Activated T-cell treated with anti-CD3 and anti-CD28 coated beads, Interleukin-2, amount 50 U/mL, for 4 hours (primary cell): Measurements from ENCODE around the gene HUWE1. TPM values are rescaled to one million over a fixed set of nuclear protein-coding genes. Genes with fewer than 3 reads are reported as not detected.

Source experiments
- ATAC-seq, 2 donors: fragments of 200-7000 bp; cut with Tn5 transposase; one replicate each; pipeline ENCODE4 v1.10.0; 2021
- DNase-seq: peaks from one replicate; pipeline ENCODE4 v3.0.0-alpha.2; 2020
- H3K27me3 Mint-ChIP-seq: one replicate; pipeline ENCODE4 v1.8.0; 2021; ENCODE audit warnings: low read depth, mixed read lengths
- H3K36me3 Mint-ChIP-seq: one replicate; pipeline ENCODE4 v1.8.0; 2022; ENCODE audit warnings: mixed read lengths; ENCODE audit not compliant: insufficient read depth
- H3K4me1 Mint-ChIP-seq: one replicate; pipeline ENCODE4 v1.8.0; 2021; ENCODE audit warnings: low read depth, mixed read lengths
- H3K4me3 Mint-ChIP-seq: one replicate; pipeline ENCODE4 v1.8.0; 2021; ENCODE audit warnings: mild to moderate bottlenecking, moderate library complexity, mixed read lengths
- H3K9me3 Mint-ChIP-seq: one replicate; pipeline ENCODE4 v1.8.0; 2021; ENCODE audit warnings: mixed read lengths
- total RNA-seq, 3 donors: library from RNA; stranded (reverse); gene quantifications; one replicate each; pipeline ENCODE4 v1.2.1, GENCODE V29; 2021

HUWE1 gene
- total RNA-seq, 3 donors from 2014 or later: 433 to 540 (median 440) TPM

- DNase-seq (no peak), ATAC-seq (no peak)
- Mint-ChIP-seq H3K4me1 (peaks cover 53% of the 10 kb centered on the region), H3K9me3 (no peaks in the 10 kb centered on the region), H3K27me3 (no peaks in the 10 kb centered on the region), H3K36me3 (peaks cover 47% of the 10 kb centered on the region), H3K4me3 (peak overlapping the region; percentile 38)
Measured at GRCh38 chrX:53678667-53679066, 7.9 kb downstream of the HUWE1 start.

GRCh38 chrX:53677286-53677685 is 9.2 kb downstream of the HUWE1 start:
- no peak for ATAC-seq
- Mint-ChIP-seq H3K9me3 (no peaks in the 10 kb centered on the region), H3K27me3 (no peaks in the 10 kb centered on the region), H3K36me3 (peaks cover 44% of the 10 kb centered on the region), H3K4me3 (no peak overlapping the region), H3K4me1 (peaks cover 52% of the 10 kb centered on the region)
- DNase-seq: no peak

GRCh38 chrX:53674581-53674980 is 11.9 kb downstream of the HUWE1 start:
- DNase-seq (no peak), ATAC-seq (no peak)
- no peak overlapping the region for H3K4me3 Mint-ChIP-seq
- H3K4me1 Mint-ChIP-seq: peaks cover 43% of the 10 kb centered on the region
- no peaks in the 10 kb centered on the region for H3K9me3 Mint-ChIP-seq
- no peaks in the 10 kb centered on the region for H3K27me3 Mint-ChIP-seq
- peaks cover 34% of the 10 kb centered on the region for H3K36me3 Mint-ChIP-seq

GRCh38 chrX:53669258-53669657 is 17.3 kb downstream of the HUWE1 start:
- Mint-ChIP-seq H3K9me3 (no peaks in the 10 kb centered on the region), H3K36me3 (peaks cover 15% of the 10 kb centered on the region), H3K4me3 (no peak overlapping the region), H3K27me3 (no peaks in the 10 kb centered on the region), H3K4me1 (peaks cover 18% of the 10 kb centered on the region)
- no peak for DNase-seq
- no peak for ATAC-seq

GRCh38 chrX:53666171-53666570 is 20.3 kb downstream of the HUWE1 start:
- no peak for DNase-seq
- Mint-ChIP-seq H3K36me3 (peaks cover 25% of the 10 kb centered on the region), H3K4me1 (peaks cover 23% of the 10 kb centered on the region), H3K9me3 (no peaks in the 10 kb centered on the region), H3K4me3 (no peak overlapping the region), H3K27me3 (no peaks in the 10 kb centered on the region)
- ATAC-seq: no peak

GRCh38 chrX:53660004-53660403 is 26.5 kb downstream of the HUWE1 start:
- ATAC-seq (no peak), DNase-seq (no peak)
- H3K27me3 Mint-ChIP-seq: no peaks in the 10 kb centered on the region
- H3K4me3 Mint-ChIP-seq: no peak overlapping the region
- peaks cover 33% of the 10 kb centered on the region for H3K36me3 Mint-ChIP-seq
- peaks cover 39% of the 10 kb centered on the region for H3K4me1 Mint-ChIP-seq
- H3K9me3 Mint-ChIP-seq: no peaks in the 10 kb centered on the region

GRCh38 chrX:53659039-53659438 is 27.5 kb downstream of the HUWE1 start:
- Mint-ChIP-seq H3K9me3 (no peaks in the 10 kb centered on the region), H3K27me3 (no peaks in the 10 kb centered on the region), H3K4me1 (peaks cover 40% of the 10 kb centered on the region), H3K4me3 (no peak overlapping the region), H3K36me3 (peaks cover 33% of the 10 kb centered on the region)
- no peak for DNase-seq
- ATAC-seq: no peak

- H3K27me3 Mint-ChIP-seq: no peaks in the 10 kb centered on the region
- ATAC-seq: no peak
- no peak overlapping the region for H3K4me3 Mint-ChIP-seq
- H3K36me3 Mint-ChIP-seq: peaks cover 23% of the 10 kb centered on the region
- H3K4me1 Mint-ChIP-seq: peaks cover 37% of the 10 kb centered on the region
- no peaks in the 10 kb centered on the region for H3K9me3 Mint-ChIP-seq
- no peak for DNase-seq
Measured at GRCh38 chrX:53656845-53657244, 29.7 kb downstream of the HUWE1 start.

- DNase-seq (no peak), ATAC-seq (no peak)
- Mint-ChIP-seq H3K36me3 (peaks cover 23% of the 10 kb centered on the region), H3K4me3 (no peak overlapping the region), H3K4me1 (peaks cover 34% of the 10 kb centered on the region), H3K27me3 (no peaks in the 10 kb centered on the region), H3K9me3 (no peaks in the 10 kb centered on the region)
Measured at GRCh38 chrX:53654376-53654775, 32.1 kb downstream of the HUWE1 start.

- Mint-ChIP-seq H3K36me3 (peaks cover 19% of the 10 kb centered on the region), H3K27me3 (no peaks in the 10 kb centered on the region), H3K4me3 (no peak overlapping the region), H3K4me1 (peaks cover 4% of the 10 kb centered on the region), H3K9me3 (no peaks in the 10 kb centered on the region)
- DNase-seq: no peak
- ATAC-seq: no peak
Measured at GRCh38 chrX:53644751-53645150, 41.8 kb downstream of the HUWE1 start.

- no peak for ATAC-seq
- peaks cover 22% of the 10 kb centered on the region for H3K36me3 Mint-ChIP-seq
- no peak for DNase-seq
- no peaks in the 10 kb centered on the region for H3K9me3 Mint-ChIP-seq
- peaks cover 4% of the 10 kb centered on the region for H3K4me1 Mint-ChIP-seq
- H3K4me3 Mint-ChIP-seq: no peak overlapping the region
- H3K27me3 Mint-ChIP-seq: no peaks in the 10 kb centered on the region
Measured at GRCh38 chrX:53642337-53642736, 44.2 kb downstream of the HUWE1 start.

- ATAC-seq (no peak), DNase-seq (no peak)
- peaks cover 18% of the 10 kb centered on the region for H3K36me3 Mint-ChIP-seq
- H3K27me3 Mint-ChIP-seq: no peaks in the 10 kb centered on the region
- H3K4me3 Mint-ChIP-seq: no peak overlapping the region
- H3K9me3 Mint-ChIP-seq: no peaks in the 10 kb centered on the region
- H3K4me1 Mint-ChIP-seq: peaks cover 2% of the 10 kb centered on the region
Measured at GRCh38 chrX:53639257-53639656, 47.3 kb downstream of the HUWE1 start.

- no peak for ATAC-seq
- Mint-ChIP-seq H3K27me3 (no peaks in the 10 kb centered on the region), H3K36me3 (peaks cover 31% of the 10 kb centered on the region), H3K9me3 (no peaks in the 10 kb centered on the region), H3K4me1 (peaks cover 7% of the 10 kb centered on the region), H3K4me3 (no peak overlapping the region)
- no peak for DNase-seq
Measured at GRCh38 chrX:53637479-53637878, 49.0 kb downstream of the HUWE1 start.

GRCh38 chrX:53631156-53631555 is 55.4 kb downstream of the HUWE1 start:
- H3K36me3 Mint-ChIP-seq: peaks cover 41% of the 10 kb centered on the region
- ATAC-seq: no peak
- no peaks in the 10 kb centered on the region for H3K27me3 Mint-ChIP-seq
- H3K4me3 Mint-ChIP-seq: no peak overlapping the region
- peaks cover 6% of the 10 kb centered on the region for H3K4me1 Mint-ChIP-seq
- no peaks in the 10 kb centered on the region for H3K9me3 Mint-ChIP-seq
- no peak for DNase-seq

- no peak for ATAC-seq
- no peak for DNase-seq
- no peak overlapping the region for H3K4me3 Mint-ChIP-seq
- peaks cover 40% of the 10 kb centered on the region for H3K36me3 Mint-ChIP-seq
- H3K27me3 Mint-ChIP-seq: no peaks in the 10 kb centered on the region
- H3K9me3 Mint-ChIP-seq: no peaks in the 10 kb centered on the region
- peaks cover 6% of the 10 kb centered on the region for H3K4me1 Mint-ChIP-seq
Measured at GRCh38 chrX:53630261-53630660, 56.3 kb downstream of the HUWE1 start.

GRCh38 chrX:53622431-53622830 is 64.1 kb downstream of the HUWE1 start:
- Mint-ChIP-seq H3K36me3 (peaks cover 36% of the 10 kb centered on the region), H3K4me1 (peaks cover 9% of the 10 kb centered on the region)

More at GRCh38 chrX:53622431-53622830, 64.1 kb downstream of the HUWE1 start:
- Mint-ChIP-seq H3K4me3 (no peak overlapping the region), H3K27me3 (no peaks in the 10 kb centered on the region), H3K9me3 (no peaks in the 10 kb centered on the region)
- DNase-seq (no peak), ATAC-seq (no peak)
